Thyroid gland (tissue), 4 donors: ENCODE results near the gene TRMU.

Experiments used
- POLR2A ChIP-seq, 2 donors: fragments of 450-650 bp; IDR thresholded peaks; one replicate each; pipeline ENCODE4 v1.6.1; 2017; ENCODE audit warnings: antibody characterized with exemption in 2 of 2, mild to moderate bottlenecking in 2 of 2, moderate library complexity in 1 of 2
- TF ChIP-seq, protein P1 (sequence below), 6 experiments: fragments of 200-600 bp in 3 of 6; fragments of 450-650 bp in 3 of 6; sonication (generic) in 3 of 6; IDR thresholded peaks; one replicate each; pipeline ENCODE4 v1.5.1; 2016 to 2019; ENCODE audit warnings: antibody characterized with exemption in 6 of 6, mild to moderate bottlenecking in 2 of 6, inconsistent platforms in 1 of 6, moderate library complexity in 1 of 6

DNA sequence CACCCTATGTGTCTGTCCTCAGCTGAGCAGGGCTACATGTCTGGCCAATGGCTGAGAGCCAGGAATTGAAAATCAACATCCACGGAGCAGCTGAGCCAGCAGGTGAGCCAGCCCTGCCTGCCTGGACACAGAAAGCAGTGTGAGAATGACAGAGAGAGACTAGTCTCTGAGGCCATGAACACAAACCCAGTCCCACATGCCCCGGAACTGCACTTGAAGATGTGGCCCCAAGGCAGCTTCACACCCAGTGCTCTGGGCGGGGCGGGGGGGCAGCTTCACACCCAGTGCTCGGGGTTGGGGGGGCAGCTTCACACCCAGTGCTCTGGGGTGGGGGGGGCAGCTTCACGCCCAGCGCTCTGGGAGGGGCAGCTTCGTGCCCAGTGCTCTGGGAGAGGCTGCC is 37.6 kb downstream of the TRMU start:
- TF ChIP-seq, protein P1, sequence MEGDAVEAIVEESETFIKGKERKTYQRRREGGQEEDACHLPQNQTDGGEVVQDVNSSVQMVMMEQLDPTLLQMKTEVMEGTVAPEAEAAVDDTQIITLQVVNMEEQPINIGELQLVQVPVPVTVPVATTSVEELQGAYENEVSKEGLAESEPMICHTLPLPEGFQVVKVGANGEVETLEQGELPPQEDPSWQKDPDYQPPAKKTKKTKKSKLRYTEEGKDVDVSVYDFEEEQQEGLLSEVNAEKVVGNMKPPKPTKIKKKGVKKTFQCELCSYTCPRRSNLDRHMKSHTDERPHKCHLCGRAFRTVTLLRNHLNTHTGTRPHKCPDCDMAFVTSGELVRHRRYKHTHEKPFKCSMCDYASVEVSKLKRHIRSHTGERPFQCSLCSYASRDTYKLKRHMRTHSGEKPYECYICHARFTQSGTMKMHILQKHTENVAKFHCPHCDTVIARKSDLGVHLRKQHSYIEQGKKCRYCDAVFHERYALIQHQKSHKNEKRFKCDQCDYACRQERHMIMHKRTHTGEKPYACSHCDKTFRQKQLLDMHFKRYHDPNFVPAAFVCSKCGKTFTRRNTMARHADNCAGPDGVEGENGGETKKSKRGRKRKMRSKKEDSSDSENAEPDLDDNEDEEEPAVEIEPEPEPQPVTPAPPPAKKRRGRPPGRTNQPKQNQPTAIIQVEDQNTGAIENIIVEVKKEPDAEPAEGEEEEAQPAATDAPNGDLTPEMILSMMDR (IDR thresholded peaks at IDR 0.05), result no peak
- no peak for TF ChIP-seq POLR2A (IDR thresholded peaks at IDR 0.05)
